Endothelial cell of umbilical vein (primary cell): ENCODE data around the gene ZNF808. TPM values are rescaled to one million over a fixed set of nuclear protein-coding genes. Genes with fewer than 3 reads are reported as not detected.
A peak's percentile ranks its signal among the peaks of the same experiment; 100 is the strongest.

Source experiments
- BruUV-seq: library from RNA; stranded (reverse); fragments of 400-500 nt; replicated peaks from 2 replicates; lab custom pipeline; 2021; lab: Mats Ljungman, UMichigan
- CTCF ChIA-PET: fragments of 300-600, 350-600 bp; sonication (Branson Sonifier 250); formaldehyde crosslinking; loops from one replicate; lab custom pipeline; 2021; ENCODE audit warnings: antibody characterized with exemption, inconsistent platforms; lab: Charles Lee
- POLR2A ChIA-PET: fragments of 300-600, 350-600 bp; sonication (Branson Sonifier 250); formaldehyde crosslinking; loops from one replicate; lab custom pipeline; 2021; ENCODE audit warnings: antibody characterized with exemption, inconsistent platforms; lab: Charles Lee
- DNase-seq: peaks from one replicate; pipeline ENCODE4 v3.0.0-alpha.2; 2011; ENCODE audit warnings: low read depth, low spot score
- FAIRE-seq: peaks from 2 replicates; lab custom pipeline; 2011; peaks lifted over from hg19 to GRCh38; lab: Jason Lieb, UNC
- H2AFZ ChIP-seq: 2 replicates; pipeline ENCODE4 v1.6.0; 2012; ENCODE audit warnings: low read depth, low read length, control low read depth, inconsistent platforms
- H3K27ac ChIP-seq: 2 replicates; pipeline ENCODE4 v1.5.1; 2011; ENCODE audit warnings: low read depth, mild to moderate bottlenecking, control low read depth, low read length, moderate library complexity; ENCODE audit not compliant: insufficient read depth
- H3K27me3 ChIP-seq, 2 experiments: 2 replicates each; pipeline versions ENCODE4 v1.6.0 to v1.6.1; 2011; ENCODE audit warnings: low read length in 2 of 2, mixed read lengths in 1 of 2; ENCODE audit not compliant: control insufficient read depth in 2 of 2, insufficient read depth in 2 of 2
- H3K36me3 ChIP-seq, 2 experiments: 2 replicates in 1 of 2; 3 replicates in 1 of 2; pipeline ENCODE4 v1.5.1; 2011; ENCODE audit warnings: low read length in 2 of 2, mild to moderate bottlenecking in 1 of 2, moderate library complexity in 1 of 2; ENCODE audit not compliant: control insufficient read depth in 2 of 2, insufficient read depth in 2 of 2; ENCODE audit errors: extremely low read depth in 1 of 2
- H3K4me1 ChIP-seq: 3 replicates; pipeline ENCODE4 v1.5.1; 2011; ENCODE audit warnings: mild to moderate bottlenecking, low read length; ENCODE audit not compliant: control insufficient read depth, insufficient read depth; ENCODE audit errors: extremely low read depth
- H3K4me2 ChIP-seq: 2 replicates; pipeline ENCODE4 v1.6.1; 2011; ENCODE audit warnings: low read length, control low read depth, mixed read lengths; ENCODE audit not compliant: insufficient read depth
- H3K4me3 ChIP-seq, 3 experiments: fragments of 200-600 bp in 1 of 3; sonication (generic), shearing (Covaris generic) in 1 of 3; replicated peaks in 1 of 3; 2 replicates each; pipeline ENCODE4 v1.5.1; 2011 to 2016; ENCODE audit warnings: control low read depth in 3 of 3, low read length in 3 of 3, mild to moderate bottlenecking in 2 of 3, inconsistent platforms in 1 of 3, low read depth in 1 of 3, moderate library complexity in 1 of 3; ENCODE audit not compliant: insufficient read depth in 1 of 3
- H3K79me2 ChIP-seq: 2 replicates; pipeline ENCODE4 v1.6.0; 2012; ENCODE audit warnings: low read length, inconsistent platforms; ENCODE audit not compliant: control insufficient read depth, insufficient read depth
- H3K9ac ChIP-seq: replicated peaks from 2 replicates; pipeline ENCODE3; 2011; ENCODE audit warnings: low read length, control low read depth; ENCODE audit not compliant: insufficient read depth; ENCODE audit errors: extremely low read depth
- H3K9me1 ChIP-seq: replicated peaks from 3 replicates; pipeline ENCODE4 v1.6.0; 2011; ENCODE audit warnings: mild to moderate bottlenecking, low read length; ENCODE audit not compliant: control insufficient read depth, insufficient read depth; ENCODE audit errors: extremely low read depth
- H3K9me3 ChIP-seq: replicated peaks from 2 replicates; pipeline ENCODE4 v1.5.1; 2012; ENCODE audit warnings: low read length, inconsistent platforms; ENCODE audit not compliant: control insufficient read depth, insufficient read depth
- H4K20me1 ChIP-seq: replicated peaks from 2 replicates; pipeline ENCODE3; 2011; ENCODE audit warnings: mild to moderate bottlenecking, low read length; ENCODE audit not compliant: control insufficient read depth, insufficient read depth; ENCODE audit errors: extremely low read depth
- CTCF ChIP-seq, 2 donors: IDR thresholded peaks; 1 replicate in 1 of 2; 2 replicates in 1 of 2; pipeline ENCODE4 v1.5.1; 2011; ENCODE audit warnings: low read length in 2 of 2, mild to moderate bottlenecking in 2 of 2, moderate library complexity in 2 of 2, control low read depth in 1 of 2, inconsistent platforms in 1 of 2, low read depth in 1 of 2; ENCODE audit not compliant: insufficient read depth in 1 of 2; ENCODE audit errors: extremely low read depth in 1 of 2
- EZH2 ChIP-seq: IDR thresholded peaks from 2 replicates; pipeline ENCODE4 v1.6.1; 2012; ENCODE audit warnings: borderline replicate concordance, low read depth, mild to moderate bottlenecking, moderate library complexity, low read length, inconsistent platforms; ENCODE audit not compliant: severe bottlenecking
- FOS ChIP-seq: IDR thresholded peaks from 2 replicates; pipeline ENCODE4 v1.6.1; 2011; ENCODE audit warnings: mild to moderate bottlenecking, low read length, moderate library complexity, borderline replicate concordance; ENCODE audit not compliant: insufficient read depth
- GATA2 ChIP-seq: IDR thresholded peaks from 2 replicates; pipeline ENCODE4 v1.7.0; 2011; ENCODE audit warnings: low read depth, mild to moderate bottlenecking, moderate library complexity, mixed read lengths, low read length; ENCODE audit not compliant: insufficient read length, insufficient read depth
- JUN ChIP-seq: IDR thresholded peaks from 2 replicates; pipeline ENCODE4 v1.6.1; 2011; ENCODE audit warnings: borderline replicate concordance, low read depth; ENCODE audit not compliant: insufficient read length, insufficient read depth
- MYC ChIP-seq: IDR thresholded peaks from one replicate; pipeline ENCODE4 v1.6.1; 2011; ENCODE audit warnings: mild to moderate bottlenecking, low read depth, low read length
- POLR2A ChIP-seq: IDR thresholded peaks from 2 replicates; pipeline ENCODE4 v1.6.1; 2012; ENCODE audit warnings: low read depth, mild to moderate bottlenecking, control low read depth, low read length
- POLR2AphosphoS5 ChIP-seq: IDR thresholded peaks from 2 replicates; pipeline ENCODE4 v1.6.1; 2012; ENCODE audit warnings: low read depth, mild to moderate bottlenecking, control low read depth, low read length, moderate library complexity; ENCODE audit not compliant: insufficient read depth
- dilution Hi-C: fragments of 300-500 bp; cut with MboI; formaldehyde crosslinking; loops from one replicate; pipeline ENCODE4 v1.15.0; 2019; ENCODE audit warnings: low sequenced_read_pairs; ENCODE audit not compliant: extremely low pct_ligation_motif_present
- intact Hi-C: fragments of 100-400 bp; cut with micrococcal nuclease; formaldehyde crosslinking; loops from one replicate; pipeline ENCODE4 v1.10.0; 2022
- polyA plus RNA-seq, 4 experiments: library from polyadenylated mRNA; depleted of rRNA in 3 of 4; stranded (reverse) in 3 of 4; unstranded in 1 of 4; fragments of >200 nt; gene quantifications; 2 replicates each; pipeline versions ENCODE4 v1.2.1 to v1.2.3, GENCODE V29; 2011 to 2012; ENCODE audit warnings: missing spikeins in 1 of 4
- total RNA-seq: library from RNA; stranded (reverse); gene quantifications from 2 replicates; pipeline ENCODE4 v1.2.3, GENCODE V29; 2021
- TF ChIP-seq, protein P1 (sequence below): IDR thresholded peaks from 2 replicates; pipeline ENCODE4 v1.6.1; 2011; ENCODE audit not compliant: insufficient read depth, insufficient read length

Gene ZNF808
- total and polyA plus RNA-seq, 2 donors (not counting 3 experiments of a cell fraction or from before 2014, with no cell fraction given) = 1.9 to 15.2 TPM

DNA sequence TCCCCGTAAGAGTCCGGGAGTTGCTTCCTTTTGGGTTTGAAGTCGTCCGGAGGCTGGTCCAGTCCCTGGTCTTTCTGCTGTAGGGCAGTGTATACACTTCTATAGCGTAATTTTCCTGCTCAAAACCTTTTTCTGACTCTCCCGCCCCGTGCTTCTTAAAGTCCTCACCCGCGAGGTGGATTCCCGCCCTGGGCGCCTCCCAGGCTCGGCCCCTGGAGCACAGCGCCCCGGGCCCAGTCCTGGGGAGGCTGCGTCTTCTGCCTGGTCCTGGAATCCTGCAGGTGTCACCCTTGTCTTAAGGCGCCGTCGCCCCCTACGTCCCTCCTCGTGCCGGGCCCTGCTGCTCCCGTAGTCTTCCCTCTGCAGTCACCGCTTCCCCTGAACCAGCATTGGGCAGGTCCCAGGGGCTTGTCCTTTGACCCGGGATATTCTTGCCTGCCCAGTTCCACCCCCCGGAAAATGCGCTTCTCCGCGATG lies 34.4 kb upstream of the ZNF808 start:
- BruUV-seq = no TSS peak
- Histone ChIP-seq H3K27ac (no peak overlapping the region), H4K20me1 (no peaks in the 10 kb centered on the region), H3K9ac (no peak overlapping the region), H3K9me3 (no peaks in the 10 kb centered on the region), H3K4me3 (no peak overlapping the region), H3K4me2 (no peak overlapping the region), H3K4me1 (no peaks in the 10 kb centered on the region), H3K79me2 (no peaks in the 10 kb centered on the region), H3K27me3 (no peaks in the 10 kb centered on the region), H2AFZ (no peak overlapping the region), H3K9me1 (no peaks in the 10 kb centered on the region), H3K36me3 (no peaks in the 10 kb centered on the region)
- intact Hi-C loops = no loop called here
- CTCF ChIA-PET = no interaction called here
- DNase-seq (peak; percentile 2), FAIRE-seq (no peak)
- TF ChIP-seq POLR2A (no peak), POLR2AphosphoS5 (no peak), EZH2 (no peak), MYC (no peak), GATA2 (no peak), JUN (no peak), CTCF (IDR thresholded peaks at IDR 0.05; ENCODE audit: extremely low read depth in 1 of 2, insufficient read depth in 1 of 2, low read depth in 1 of 2, low read length in 2 of 2) (no peak), FOS (no peak)
- TF ChIP-seq, protein P1, sequence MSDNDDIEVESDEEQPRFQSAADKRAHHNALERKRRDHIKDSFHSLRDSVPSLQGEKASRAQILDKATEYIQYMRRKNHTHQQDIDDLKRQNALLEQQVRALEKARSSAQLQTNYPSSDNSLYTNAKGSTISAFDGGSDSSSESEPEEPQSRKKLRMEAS = no peak
- dilution Hi-C loops = no loop called here
- POLR2A ChIA-PET = no interaction called here
